Panc1 (cell line): ENCODE data around the gene C4orf50. TPM values are rescaled to one million over a fixed set of nuclear protein-coding genes. Genes with fewer than 3 reads are reported as not detected.

ENCODE experiments used
- ATAC-seq: fragments of 200-7000 bp; cut with Tn5 transposase; 2 replicates; pipeline ENCODE4 v1.9.1; 2020; ENCODE audit warnings: mild to moderate bottlenecking, moderate library complexity
- BruUV-seq: library from RNA; stranded (reverse); fragments of 400-500 nt; replicated peaks from 2 replicates; lab custom pipeline; 2021; lab: Mats Ljungman, UMichigan
- CTCF ChIA-PET: fragments of 300-600 bp; sonication (Branson Sonifier 250); formaldehyde crosslinking; loops from one replicate; lab custom pipeline; 2022; ENCODE audit warnings: antibody characterized with exemption; lab: Charles Lee
- POLR2A ChIA-PET: fragments of 300-600 bp; sonication (Branson Sonifier 250); formaldehyde crosslinking; loops from one replicate; lab custom pipeline; 2022; ENCODE audit warnings: antibody characterized with exemption; lab: Charles Lee
- DNase-seq: peaks from one replicate; pipeline ENCODE4 v3.0.0-alpha.2; 2010; ENCODE audit warnings: low read depth, low spot score
- H3K27ac ChIP-seq: 2 replicates; pipeline ENCODE4 v1.5.1; 2011; ENCODE audit warnings: mild to moderate bottlenecking, low read length, inconsistent platforms
- H3K27me3 ChIP-seq: fragments of 200-500 bp; sonication (Bioruptor generic); 2 replicates; pipeline ENCODE4 v1.6.0; 2014; ENCODE audit warnings: low read length, inconsistent platforms; ENCODE audit not compliant: control insufficient read depth, insufficient read depth
- H3K36me3 ChIP-seq: fragments of 200-500 bp; sonication (Bioruptor generic); 2 replicates; pipeline ENCODE4 v1.5.1; 2014; ENCODE audit warnings: inconsistent platforms, mild to moderate bottlenecking, low read length, moderate library complexity; ENCODE audit not compliant: control insufficient read depth, insufficient read depth
- H3K4me1 ChIP-seq: 2 replicates; pipeline ENCODE4 v1.5.1; 2011; ENCODE audit warnings: inconsistent platforms, mild to moderate bottlenecking, low read length, moderate library complexity; ENCODE audit not compliant: control insufficient read depth, insufficient read depth
- H3K4me3 ChIP-seq, 2 experiments: 2 replicates each; pipeline ENCODE4 v1.5.1; 2011 to 2012; ENCODE audit warnings: low read depth in 2 of 2, low read length in 2 of 2, mild to moderate bottlenecking in 2 of 2, inconsistent platforms in 1 of 2, moderate library complexity in 1 of 2
- H3K9me3 ChIP-seq: fragments of 200-500 bp; sonication (Bioruptor generic); 2 replicates; pipeline ENCODE4 v1.5.1; 2014; ENCODE audit warnings: low read depth, mild to moderate bottlenecking, inconsistent platforms, low read length, moderate library complexity; ENCODE audit not compliant: control insufficient read depth, insufficient read depth
- POLR2AphosphoS5 ChIP-seq: IDR thresholded peaks from 2 replicates; pipeline ENCODE4 v1.6.1; 2012; ENCODE audit warnings: mild to moderate bottlenecking, low read depth, low read length, moderate library complexity
- REST ChIP-seq, 2 experiments: IDR thresholded peaks; 2 replicates each; pipeline ENCODE4 v1.6.1; 2011 to 2012; ENCODE audit warnings: low read depth in 2 of 2, control low read depth in 1 of 2, low read length in 1 of 2, mild to moderate bottlenecking in 1 of 2, moderate library complexity in 1 of 2; ENCODE audit not compliant: insufficient read depth in 1 of 2
- SIN3A ChIP-seq: IDR thresholded peaks from 2 replicates; pipeline ENCODE4 v1.6.1; 2012; ENCODE audit warnings: low read depth, mild to moderate bottlenecking, low read length, moderate library complexity, borderline replicate concordance; ENCODE audit not compliant: insufficient read depth
- TCF7L2 ChIP-seq: IDR thresholded peaks from 2 replicates; pipeline ENCODE4 v1.6.1; 2011; ENCODE audit warnings: mild to moderate bottlenecking, low read depth, low read length, inconsistent platforms
- in situ Hi-C: cut with HindIII; loops from 2 replicates; pipeline ENCODE4 v1.10.0; 2016; ENCODE audit warnings: low sequenced_read_pairs, low pct_unique_long_range_greater_than_20kb
- intact Hi-C: fragments of 100-400 bp; cut with micrococcal nuclease; formaldehyde crosslinking; loops from one replicate; pipeline ENCODE4 v1.10.0; 2022; ENCODE audit not compliant: unreplicated experiment
- total RNA-seq: library from RNA; stranded (reverse); gene quantifications from one replicate; pipeline ENCODE4 v1.2.1, GENCODE V29; 2021; ENCODE audit not compliant: unreplicated experiment
- TF ChIP-seq, protein P1 (sequence below): fragments of 450-650 bp; IDR thresholded peaks from 2 replicates; pipeline ENCODE4 v1.5.1; 2017; ENCODE audit warnings: mild to moderate bottlenecking

Gene C4orf50
- total RNA-seq, 1 experiment from 2014 or later = under 0.01 TPM

DNA sequence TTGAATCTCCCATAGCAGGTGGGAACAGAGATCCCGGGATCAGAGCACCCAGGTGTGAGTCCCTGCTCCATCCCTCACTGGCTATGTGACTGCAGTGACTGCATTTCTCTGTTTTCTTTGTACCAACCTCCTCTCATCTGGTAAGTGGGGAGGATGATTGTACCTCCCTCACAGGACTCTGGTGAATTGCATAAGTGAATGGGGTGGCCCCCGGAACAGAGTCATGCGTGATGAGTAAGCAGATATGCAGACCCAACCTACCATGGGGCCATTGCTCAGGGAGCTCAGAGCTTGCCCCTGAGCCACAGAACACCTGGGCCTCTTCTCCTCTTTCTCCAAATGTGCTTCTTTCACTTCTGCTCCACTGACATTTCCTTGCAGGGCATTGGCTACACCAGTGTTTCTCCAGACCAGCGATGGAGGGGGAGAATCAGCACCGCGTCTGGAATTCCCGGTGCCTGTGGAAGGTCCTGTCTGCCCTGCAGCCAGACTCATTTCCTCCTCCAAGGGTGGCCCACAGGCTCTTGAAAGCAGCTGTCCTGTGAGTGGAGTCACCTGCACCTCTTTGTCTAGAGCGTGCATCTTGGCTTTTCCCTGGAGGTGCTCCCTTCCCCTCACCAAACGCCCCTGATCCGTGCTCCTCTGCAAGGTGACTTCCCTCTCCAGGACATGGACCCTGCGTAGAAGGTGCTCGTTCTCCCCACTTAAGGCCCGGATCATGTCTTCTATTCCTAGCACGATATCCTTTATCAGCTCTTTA, 30.0 kb downstream of the C4orf50 start:
- ATAC-seq = no peak
- TF ChIP-seq REST (IDR thresholded peaks at IDR 0.05; ENCODE audit: insufficient read depth in 1 of 2, low read depth in 2 of 2, low read length in 1 of 2) (no peak), SIN3A (no peak), POLR2AphosphoS5 (no peak), TCF7L2 (no peak)
- TF ChIP-seq, protein P1, sequence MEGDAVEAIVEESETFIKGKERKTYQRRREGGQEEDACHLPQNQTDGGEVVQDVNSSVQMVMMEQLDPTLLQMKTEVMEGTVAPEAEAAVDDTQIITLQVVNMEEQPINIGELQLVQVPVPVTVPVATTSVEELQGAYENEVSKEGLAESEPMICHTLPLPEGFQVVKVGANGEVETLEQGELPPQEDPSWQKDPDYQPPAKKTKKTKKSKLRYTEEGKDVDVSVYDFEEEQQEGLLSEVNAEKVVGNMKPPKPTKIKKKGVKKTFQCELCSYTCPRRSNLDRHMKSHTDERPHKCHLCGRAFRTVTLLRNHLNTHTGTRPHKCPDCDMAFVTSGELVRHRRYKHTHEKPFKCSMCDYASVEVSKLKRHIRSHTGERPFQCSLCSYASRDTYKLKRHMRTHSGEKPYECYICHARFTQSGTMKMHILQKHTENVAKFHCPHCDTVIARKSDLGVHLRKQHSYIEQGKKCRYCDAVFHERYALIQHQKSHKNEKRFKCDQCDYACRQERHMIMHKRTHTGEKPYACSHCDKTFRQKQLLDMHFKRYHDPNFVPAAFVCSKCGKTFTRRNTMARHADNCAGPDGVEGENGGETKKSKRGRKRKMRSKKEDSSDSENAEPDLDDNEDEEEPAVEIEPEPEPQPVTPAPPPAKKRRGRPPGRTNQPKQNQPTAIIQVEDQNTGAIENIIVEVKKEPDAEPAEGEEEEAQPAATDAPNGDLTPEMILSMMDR = no peak

GRCh38 chr4:5984843-5985242, 33.4 kb downstream of the C4orf50 start:
- Histone ChIP-seq H3K4me3 (no peak overlapping the region), H3K27me3 (no peaks in the 10 kb centered on the region), H3K4me1 (no peaks in the 10 kb centered on the region), H3K36me3 (no peaks in the 10 kb centered on the region), H3K9me3 (peaks cover 5% of the 10 kb centered on the region; the same call in 1 of the 2 replicates), H3K27ac (no peak overlapping the region)
- intact Hi-C loops = no loop called here
- ChIA-PET CTCF (interaction anchor here (0.6 kb wide), 2 partner anchors 55 to 183 kb away, joined by 3 read pairs; no protein-coding TSS in a partner anchor), POLR2A (no interaction called here)
- in situ Hi-C loops = no loop called here
- DNase-seq (no peak), ATAC-seq (no peak)
- no TSS peak for BruUV-seq
- TF ChIP-seq TCF7L2 (no peak), SIN3A (no peak), POLR2AphosphoS5 (no peak), REST (IDR thresholded peaks at IDR 0.05; ENCODE audit: insufficient read depth in 1 of 2, low read depth in 2 of 2, low read length in 1 of 2) (no peak)
- TF ChIP-seq, protein P1 = no peak

More for the DNA sequence above, 30.0 kb downstream of the C4orf50 start:
- H3K4me1 ChIP-seq = no peaks in the 10 kb centered on the region
- ChIA-PET POLR2A (no interaction called here), CTCF (no interaction called here)
- no peak overlapping the region for H3K27ac ChIP-seq
- no peaks in the 10 kb centered on the region for H3K36me3 ChIP-seq
- no peak for DNase-seq
- H3K4me3 ChIP-seq = no peak overlapping the region
- H3K9me3 ChIP-seq = peaks cover 5% of the 10 kb centered on the region; the same call in 1 of the 2 replicates
- no TSS peak for BruUV-seq
- intact Hi-C loops (no loop called here), in situ Hi-C loops (no loop called here)
- no peaks in the 10 kb centered on the region for H3K27me3 ChIP-seq
